ENCODE results near the gene DDX54.

DNA sequence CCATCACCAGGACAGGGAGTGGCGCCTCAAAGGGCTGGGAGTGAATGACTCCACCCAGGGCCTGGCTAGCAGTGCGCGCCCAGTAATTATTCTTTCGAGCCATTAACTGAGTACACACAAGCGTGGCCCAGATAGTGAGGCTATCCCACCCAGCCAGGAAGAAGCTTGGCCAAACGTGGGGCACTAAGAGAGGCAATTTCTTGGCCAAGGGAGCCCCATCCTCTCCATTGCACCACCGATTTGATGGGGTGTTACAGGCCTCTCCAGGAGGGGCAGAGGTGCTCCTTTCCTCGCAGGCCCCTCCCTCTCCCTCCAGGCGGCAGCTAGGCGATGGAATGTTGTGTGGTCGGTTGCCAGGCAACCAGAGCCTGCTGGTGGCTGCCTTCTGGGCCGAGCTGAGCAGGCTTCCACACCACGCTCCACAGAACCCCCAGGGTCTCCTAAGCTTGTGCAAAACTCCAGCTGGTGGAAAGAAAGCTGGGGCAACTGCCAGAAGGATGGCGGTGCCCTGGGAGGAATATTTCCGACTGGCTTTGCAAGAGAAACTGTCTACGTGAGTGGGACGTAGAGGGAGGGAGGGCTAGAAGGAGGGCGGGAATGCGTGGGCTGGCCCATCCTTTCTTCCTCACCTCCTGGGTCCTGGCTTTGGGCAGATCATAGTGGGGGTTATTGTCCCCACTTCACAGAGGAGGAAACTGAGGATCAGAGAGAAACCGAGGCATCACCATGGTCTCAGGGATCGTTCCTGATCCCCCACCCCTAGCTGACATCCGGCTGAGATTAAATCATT is 35.7 kb downstream of the DDX54 start, which contains the start of gene CFAP73:
- TF ChIP-seq ZNF384 (IDR thresholded peaks at IDR 0.05) (no peak), NFRKB (IDR thresholded peaks at IDR 0.05) (no peak), LEF1 (IDR thresholded peaks at IDR 0.05; ENCODE audit: borderline replicate concordance) (no peak), BHLHE40 (IDR thresholded peaks at IDR 0.05; ENCODE audit: borderline replicate concordance) (no peak), ELF4 (IDR thresholded peaks at IDR 0.05) (no peak)
